ENCODE measurements around the gene TOM1.
A peak's percentile ranks its signal among the peaks of the same experiment; 100 is the strongest.

Gene TOM1

DNA sequence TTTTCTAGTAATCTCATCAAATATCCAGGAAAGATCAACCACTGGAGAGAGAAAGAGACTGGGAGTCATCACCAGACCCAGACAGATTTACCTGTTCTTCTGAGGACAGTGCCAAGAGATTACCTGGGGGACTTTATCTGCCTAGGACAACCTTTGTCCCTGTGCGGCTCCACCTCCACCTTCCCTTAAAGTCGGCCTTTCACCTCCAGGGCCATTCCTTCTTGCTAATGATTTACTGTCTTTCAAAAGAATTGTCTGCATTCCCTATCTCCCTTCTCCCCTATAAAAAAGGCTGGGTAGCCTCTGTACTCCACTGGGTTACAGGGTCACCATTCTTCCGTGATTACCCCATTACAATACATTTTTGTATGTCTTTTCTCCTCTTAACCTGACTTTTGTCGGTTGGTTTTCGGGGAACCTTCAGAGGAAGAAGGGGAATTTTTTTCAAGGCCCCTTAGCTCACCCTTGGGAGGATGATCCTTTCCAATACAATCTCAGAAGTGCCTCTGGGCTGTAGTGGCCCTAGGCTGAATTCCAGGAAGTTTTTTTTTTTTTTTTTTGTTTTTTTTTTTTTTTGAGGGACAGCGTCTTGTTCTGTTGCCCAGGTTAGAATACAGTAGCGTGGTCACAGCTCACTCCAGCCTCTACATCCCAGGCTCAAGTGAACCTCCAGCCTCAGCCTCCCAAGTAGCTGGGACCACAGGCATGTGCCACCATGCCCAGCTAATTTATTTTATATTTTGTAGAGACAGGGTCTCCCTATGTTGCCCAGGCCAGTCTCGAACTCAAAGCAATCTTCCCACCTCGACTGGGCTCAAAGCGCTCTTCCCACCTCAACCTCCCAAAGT lies 79.7 kb downstream of the TOM1 start:
- TF ChIP-seq, protein P1, sequence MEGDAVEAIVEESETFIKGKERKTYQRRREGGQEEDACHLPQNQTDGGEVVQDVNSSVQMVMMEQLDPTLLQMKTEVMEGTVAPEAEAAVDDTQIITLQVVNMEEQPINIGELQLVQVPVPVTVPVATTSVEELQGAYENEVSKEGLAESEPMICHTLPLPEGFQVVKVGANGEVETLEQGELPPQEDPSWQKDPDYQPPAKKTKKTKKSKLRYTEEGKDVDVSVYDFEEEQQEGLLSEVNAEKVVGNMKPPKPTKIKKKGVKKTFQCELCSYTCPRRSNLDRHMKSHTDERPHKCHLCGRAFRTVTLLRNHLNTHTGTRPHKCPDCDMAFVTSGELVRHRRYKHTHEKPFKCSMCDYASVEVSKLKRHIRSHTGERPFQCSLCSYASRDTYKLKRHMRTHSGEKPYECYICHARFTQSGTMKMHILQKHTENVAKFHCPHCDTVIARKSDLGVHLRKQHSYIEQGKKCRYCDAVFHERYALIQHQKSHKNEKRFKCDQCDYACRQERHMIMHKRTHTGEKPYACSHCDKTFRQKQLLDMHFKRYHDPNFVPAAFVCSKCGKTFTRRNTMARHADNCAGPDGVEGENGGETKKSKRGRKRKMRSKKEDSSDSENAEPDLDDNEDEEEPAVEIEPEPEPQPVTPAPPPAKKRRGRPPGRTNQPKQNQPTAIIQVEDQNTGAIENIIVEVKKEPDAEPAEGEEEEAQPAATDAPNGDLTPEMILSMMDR (IDR thresholded peaks at IDR 0.05; ENCODE audit: low read length, missing control alignments), result no peak
- no peak overlapping the region for H3K4me3 ChIP-seq (replicated peaks; ENCODE audit: low read depth, low read length)
- DNase-seq (ENCODE audit: low read depth), result no peak

GRCh38 chr22:35380013-35380412 lies 80.3 kb downstream of the TOM1 start:
- peak; percentile 46 for DNase-seq (ENCODE audit: low read depth)
- H3K4me3 ChIP-seq (replicated peaks; ENCODE audit: low read depth, low read length), result no peak overlapping the region

GRCh38 chr22:35380537-35381423 lies 81.1 kb downstream of the TOM1 start, which contains the start of gene HMOX1:
Gene HMOX1, plus strand, starts transcription at chr22:35381096. Its CDS starts 78 bp downstream, at chr22:35381174.
- peak; percentile 94 for DNase-seq (ENCODE audit: low read depth)
- TF ChIP-seq, protein P1 (IDR thresholded peaks at IDR 0.05; ENCODE audit: low read length, missing control alignments), result no peak
- peak within 1 kb of the TSS; percentile 81 for H3K4me3 ChIP-seq (replicated peaks; ENCODE audit: low read depth, low read length)

More at GRCh38 chr22:35380013-35380412, 80.3 kb downstream of the TOM1 start:
- TF ChIP-seq, protein P1 (IDR thresholded peaks at IDR 0.05; ENCODE audit: low read length, missing control alignments), result no peak

DNA sequence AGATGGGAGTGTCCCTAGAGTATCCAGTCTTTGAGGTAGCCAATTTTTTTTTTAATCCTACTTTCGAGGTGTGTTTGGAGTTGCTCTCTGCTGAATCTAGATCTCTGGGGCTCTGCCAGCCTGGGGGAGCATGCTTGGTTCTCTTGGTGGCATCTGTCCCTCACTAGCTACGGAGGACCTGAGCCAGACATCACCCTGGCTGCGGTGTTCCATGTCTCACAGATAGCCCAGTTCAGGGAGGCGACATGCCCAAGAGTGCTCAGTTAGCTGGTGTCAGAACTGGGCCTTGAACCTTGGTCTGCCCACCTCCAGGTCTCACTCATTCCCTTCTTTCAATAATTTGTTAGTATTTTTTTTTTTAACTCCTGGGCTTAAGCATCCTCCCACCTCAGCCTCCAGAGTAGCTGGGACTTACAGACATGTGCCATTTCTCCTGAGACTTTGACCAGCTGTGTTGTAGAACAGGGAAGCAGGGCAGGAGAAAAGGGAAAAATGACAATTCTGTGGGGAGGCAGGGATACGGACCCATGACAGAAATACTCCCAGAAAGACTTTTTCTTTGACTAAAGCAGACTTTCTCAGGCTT lies 81.8 kb downstream of the TOM1 start:
- DNase-seq (ENCODE audit: low read depth), result no peak
- TF ChIP-seq, protein P1 (IDR thresholded peaks at IDR 0.05; ENCODE audit: low read length, missing control alignments), result no peak
- H3K4me3 ChIP-seq (replicated peaks; ENCODE audit: low read depth, low read length), result peak overlapping the region; percentile 81

- H3K4me3 ChIP-seq (replicated peaks; ENCODE audit: low read depth, low read length), result peak overlapping the region; percentile 81
- TF ChIP-seq, protein P1 (IDR thresholded peaks at IDR 0.05; ENCODE audit: low read length, missing control alignments), result no peak
- no peak for DNase-seq (ENCODE audit: low read depth)
Measured at GRCh38 chr22:35383679-35384071, 84.0 kb downstream of the TOM1 start.

- TF ChIP-seq, protein P1 (IDR thresholded peaks at IDR 0.05; ENCODE audit: low read length, missing control alignments), result no peak
- H3K4me3 ChIP-seq (replicated peaks; ENCODE audit: low read depth, low read length), result peak overlapping the region; percentile 10
- no peak for DNase-seq (ENCODE audit: low read depth)
Measured at GRCh38 chr22:35384527-35384926, 84.8 kb downstream of the TOM1 start.
